IMR-90 (cell line): ENCODE results near the gene FGD3.

Experiments used
- ELK1 ChIP-seq: fragments of 150-350 bp; IDR thresholded peaks from 2 replicates; pipeline ENCODE4 v1.6.1; 2016; ENCODE audit warnings: low read depth, mild to moderate bottlenecking, low read length, moderate library complexity, borderline replicate concordance
- MAZ ChIP-seq: IDR thresholded peaks from 2 replicates; pipeline ENCODE4 v1.6.1; 2012; ENCODE audit warnings: low read depth, mild to moderate bottlenecking, low read length, improper control_type of control experiment, moderate library complexity, borderline replicate concordance
- POLR2A ChIP-seq: IDR thresholded peaks from 2 replicates; pipeline ENCODE4 v1.6.1; 2012; ENCODE audit warnings: mild to moderate bottlenecking, low read depth, low read length
- RAD21 ChIP-seq: IDR thresholded peaks from 2 replicates; pipeline ENCODE4 v1.6.1; 2012; ENCODE audit warnings: low read length, improper control_type of control experiment
- RCOR1 ChIP-seq: IDR thresholded peaks from 2 replicates; pipeline ENCODE4 v1.6.1; 2012; ENCODE audit warnings: mild to moderate bottlenecking, low read length, improper control_type of control experiment; ENCODE audit not compliant: insufficient replicate concordance
- RFX5 ChIP-seq: IDR thresholded peaks from 2 replicates; pipeline ENCODE4 v1.8.0; 2012; ENCODE audit warnings: low read depth, mild to moderate bottlenecking, low read length, moderate library complexity
- SMC3 ChIP-seq: fragments of 150-350 bp; IDR thresholded peaks from 2 replicates; pipeline ENCODE4 v1.6.1; 2016; ENCODE audit warnings: low read depth, mild to moderate bottlenecking, antibody characterized with exemption, low read length, moderate library complexity
- USF2 ChIP-seq: fragments of 150-350 bp; IDR thresholded peaks from 2 replicates; pipeline ENCODE4 v1.6.1; 2017; ENCODE audit warnings: mild to moderate bottlenecking, antibody characterized with exemption, low read length, low read depth
- TF ChIP-seq, protein P1 (sequence below): conservative IDR thresholded peaks from 2 replicates; pipeline ENCODE4 v1.5.1; 2012; ENCODE audit warnings: mild to moderate bottlenecking, low read depth, low read length, improper control_type of control experiment

DNA sequence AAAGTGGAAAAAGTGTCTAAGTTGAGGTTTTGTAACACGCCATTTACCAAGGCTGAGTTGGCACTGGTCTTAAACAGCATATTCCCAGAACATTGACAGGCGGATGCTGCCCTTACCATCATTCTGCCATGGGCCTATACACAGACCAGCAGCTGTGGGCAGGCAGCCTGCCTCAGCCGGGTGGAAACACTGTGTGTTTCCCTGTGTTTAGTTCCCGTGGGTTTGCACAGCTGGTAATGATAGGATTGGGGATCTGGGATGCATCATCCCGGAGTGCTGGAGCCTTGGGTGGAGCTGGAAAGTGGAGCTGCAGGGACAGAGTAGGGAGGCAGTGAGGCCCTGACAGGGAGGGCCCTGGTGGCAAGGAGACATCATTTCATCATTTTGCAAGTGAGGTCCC lies 5.5 kb upstream of the FGD3 start:
- TF ChIP-seq, protein P1, sequence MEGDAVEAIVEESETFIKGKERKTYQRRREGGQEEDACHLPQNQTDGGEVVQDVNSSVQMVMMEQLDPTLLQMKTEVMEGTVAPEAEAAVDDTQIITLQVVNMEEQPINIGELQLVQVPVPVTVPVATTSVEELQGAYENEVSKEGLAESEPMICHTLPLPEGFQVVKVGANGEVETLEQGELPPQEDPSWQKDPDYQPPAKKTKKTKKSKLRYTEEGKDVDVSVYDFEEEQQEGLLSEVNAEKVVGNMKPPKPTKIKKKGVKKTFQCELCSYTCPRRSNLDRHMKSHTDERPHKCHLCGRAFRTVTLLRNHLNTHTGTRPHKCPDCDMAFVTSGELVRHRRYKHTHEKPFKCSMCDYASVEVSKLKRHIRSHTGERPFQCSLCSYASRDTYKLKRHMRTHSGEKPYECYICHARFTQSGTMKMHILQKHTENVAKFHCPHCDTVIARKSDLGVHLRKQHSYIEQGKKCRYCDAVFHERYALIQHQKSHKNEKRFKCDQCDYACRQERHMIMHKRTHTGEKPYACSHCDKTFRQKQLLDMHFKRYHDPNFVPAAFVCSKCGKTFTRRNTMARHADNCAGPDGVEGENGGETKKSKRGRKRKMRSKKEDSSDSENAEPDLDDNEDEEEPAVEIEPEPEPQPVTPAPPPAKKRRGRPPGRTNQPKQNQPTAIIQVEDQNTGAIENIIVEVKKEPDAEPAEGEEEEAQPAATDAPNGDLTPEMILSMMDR, result no peak
- TF ChIP-seq RAD21 (no peak), POLR2A (no peak), RCOR1 (no peak), USF2 (no peak), MAZ (no peak), ELK1 (no peak), SMC3 (no peak), RFX5 (no peak)
